K562 (cell line): ENCODE results near the gene DBNDD1. TPM values are rescaled to one million over a fixed set of nuclear protein-coding genes. Genes with fewer than 3 reads are reported as not detected.

Source experiments
- CBX2 ChIP-seq: fragments of 200-600 bp; sonication (generic); IDR thresholded peaks from one replicate; pipeline ENCODE4 v1.6.1; 2012; ENCODE audit warnings: mild to moderate bottlenecking, low read length, inconsistent platforms; ENCODE audit not compliant: insufficient read depth, poor library complexity, severe bottlenecking
- CTBP1 ChIP-seq: fragments of 450-650 bp; IDR thresholded peaks from 2 replicates; pipeline ENCODE4 v1.6.1; 2016; ENCODE audit warnings: borderline replicate concordance
- FOXM1 ChIP-seq, 2 experiments: fragments of 450-650 bp in 1 of 2; sonication (generic) in 1 of 2; formaldehyde crosslinking in 1 of 2; IDR thresholded peaks; 2 replicates each; pipeline versions ENCODE4 v1.6.1 to v1.9.0; 2017 to 2022; ENCODE audit warnings: low read depth in 2 of 2, mild to moderate bottlenecking in 2 of 2, missing genetic modification reagents in 1 of 2, moderate library complexity in 1 of 2
- HMG20B ChIP-seq: fragments of 250-450 bp; sonication (Bioruptor Pico); IDR thresholded peaks from 2 replicates; pipeline ENCODE4 v1.5.0; 2021; ENCODE audit warnings: mild to moderate bottlenecking
- KDM4B ChIP-seq, 2 experiments: fragments of 450-650 bp in 1 of 2; sonication (generic) in 1 of 2; IDR thresholded peaks; 2 replicates each; pipeline ENCODE4 v1.6.1; 2016 to 2017; ENCODE audit warnings: borderline replicate concordance in 2 of 2, antibody characterized with exemption in 1 of 2, low read depth in 1 of 2, mild to moderate bottlenecking in 1 of 2
- NRF1 ChIP-seq, 2 experiments: fragments of 450-650 bp; IDR thresholded peaks in 1 of 2; conservative IDR thresholded peaks in 1 of 2; 2 replicates each; pipeline ENCODE4 v1.6.1; 2014; ENCODE audit warnings: mild to moderate bottlenecking in 2 of 2
- PHF8 ChIP-seq: fragments of 200-600 bp; sonication (generic); IDR thresholded peaks from 2 replicates; pipeline ENCODE4 v1.6.1; 2012; ENCODE audit warnings: mixed run types, mild to moderate bottlenecking, inconsistent platforms, low read length, moderate library complexity, borderline replicate concordance
- PPARD ChIP-seq: fragments of 250-450 bp; sonication (Bioruptor Pico); IDR thresholded peaks from 2 replicates; pipeline ENCODE4 v1.8.0; 2022; ENCODE audit warnings: inconsistent platforms, mild to moderate bottlenecking, moderate library complexity
- SAFB2 ChIP-seq: fragments of 200-400 bp; formaldehyde crosslinking; IDR thresholded peaks from 2 replicates; pipeline ENCODE4 v1.6.1; 2018; ENCODE audit warnings: borderline replicate concordance, low read length, low read depth, moderate library complexity; ENCODE audit not compliant: severe bottlenecking
- SMAD1 ChIP-seq: fragments of 150-350 bp; IDR thresholded peaks from 2 replicates; pipeline ENCODE4 v1.6.1; 2014; ENCODE audit warnings: low read length, low read depth; ENCODE audit not compliant: partially characterized antibody
- SRF ChIP-seq, 2 experiments: fragments of 250-450, 450-650 bp in 1 of 2; sonication (Bioruptor Pico) in 1 of 2; sonication (generic) in 1 of 2; formaldehyde crosslinking; IDR thresholded peaks; 2 replicates each; pipeline versions ENCODE4 v1.5.0 to v1.5.1; 2020 to 2022; ENCODE audit warnings: mild to moderate bottlenecking in 1 of 2, missing genetic modification reagents in 1 of 2
- YY1 ChIP-seq, 3 experiments: IDR thresholded peaks; 2 replicates each; pipeline ENCODE4 v1.6.1; 2011; ENCODE audit warnings: low read length in 2 of 3, mild to moderate bottlenecking in 2 of 3, moderate library complexity in 2 of 3, borderline replicate concordance in 1 of 3, control low read depth in 1 of 3, low read depth in 1 of 3; ENCODE audit not compliant: insufficient read depth in 3 of 3, insufficient replicate concordance in 2 of 3, control insufficient read depth in 1 of 3, insufficient read length in 1 of 3; ENCODE audit errors: extremely low read depth in 1 of 3
- ZNF561 ChIP-seq: fragments of 450-650 bp; formaldehyde crosslinking; conservative IDR thresholded peaks from 2 replicates; pipeline ENCODE4 v1.4.0; 2020; ENCODE audit warnings: mild to moderate bottlenecking, moderate library complexity
- polyA plus RNA-seq, 8 experiments: library from polyadenylated mRNA; depleted of rRNA in 4 of 8; stranded (reverse) in 5 of 8; unstranded in 3 of 8; fragments of >200 nt; fragmentation: Nextera tagmentation in 2 of 8; fragmentation: Illumina TruSeq in 1 of 8; extraction: Ambion mirVana in 2 of 8; extraction: Trizol in 1 of 8; gene quantifications; 2 replicates each; pipeline versions ENCODE4 v1.2.1 to v1.2.3, GENCODE V29; 2011 to 2014; ENCODE audit warnings: inconsistent platforms in 1 of 8, missing spikeins in 1 of 8
- total RNA-seq, 7 experiments: library from RNA; depleted of rRNA in 6 of 7; stranded (reverse); fragments of >200 nt in 6 of 7; fragmentation: Illumina TruSeq in 2 of 7; extraction: Trizol in 2 of 7; gene quantifications; 2 replicates each; pipeline versions ENCODE4 v1.2.1 to v1.2.3, GENCODE V29; 2011 to 2021; ENCODE audit warnings: low replicate concordance in 1 of 7
- TF ChIP-seq, protein P1 (sequence below): sonication (generic); formaldehyde crosslinking; IDR thresholded peaks from 2 replicates; pipeline ENCODE4 v1.8.1; 2023; ENCODE audit warnings: missing genetic modification reagents, mild to moderate bottlenecking, borderline replicate concordance
- TF ChIP-seq, protein P2 (sequence below): fragments of 450-650 bp; IDR thresholded peaks from 2 replicates; pipeline ENCODE4 v1.6.1; 2016; ENCODE audit warnings: antibody characterized with exemption

Gene DBNDD1
- total and polyA plus RNA-seq, 9 of the 15 experiments (the other 6 are each of a cell fraction or from before 2014, with no cell fraction given) = 0.55 to 13.0 (median 5.8) TPM

DNA sequence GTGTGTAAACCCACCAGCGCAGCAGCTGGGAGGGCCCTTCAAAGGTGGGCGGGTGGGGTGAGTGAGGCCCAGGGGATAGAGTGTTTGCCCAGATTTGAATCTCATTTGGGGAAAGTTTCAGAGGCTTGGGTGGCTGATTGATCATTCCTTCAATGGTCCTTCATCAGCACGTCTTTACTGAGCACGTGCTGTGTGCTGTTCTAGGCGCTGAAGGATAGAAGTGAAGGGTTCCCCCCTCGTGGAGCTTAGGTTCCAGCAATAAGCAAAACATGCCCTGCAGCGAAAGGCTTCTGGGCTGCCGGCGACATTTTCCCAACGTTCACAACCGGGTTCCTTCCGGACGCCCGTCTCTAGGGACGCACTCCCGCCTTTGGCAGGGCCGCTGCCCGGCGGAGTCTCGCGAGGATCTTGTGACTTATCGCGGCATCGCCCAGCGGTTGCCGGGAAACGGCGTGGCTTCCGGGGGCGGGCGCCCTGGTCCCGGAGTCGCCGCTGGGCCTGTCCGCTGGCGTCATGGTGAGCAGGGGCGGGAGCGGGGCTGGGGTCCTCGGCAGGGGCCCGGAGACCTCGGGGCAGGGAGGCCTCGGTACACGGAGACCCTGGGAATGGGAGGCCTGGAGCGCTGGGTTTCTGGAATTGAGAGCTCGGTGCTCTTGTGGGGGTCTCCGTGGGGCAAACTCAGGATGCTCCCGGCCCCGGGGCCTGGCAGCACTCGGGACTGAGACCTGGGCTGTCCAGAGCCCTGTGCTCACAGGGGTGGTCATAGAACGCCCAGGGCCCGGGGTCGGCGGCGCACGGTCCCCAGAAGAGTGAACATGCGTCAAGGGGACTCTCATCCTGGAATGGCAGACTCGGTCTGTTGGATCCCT lies 3.2 kb upstream of the DBNDD1 start (continued):
- no peak for TF ChIP-seq FOXM1 (IDR thresholded peaks at IDR 0.05; ENCODE audit: low read depth)
- 0 out of 2 replicates have a peak, but pooled peaks have one; percentile 73 for TF ChIP-seq FOXM1 (CRISPR knock-in tag; IDR thresholded peaks at IDR 0.05; ENCODE audit: low read depth)
- TF ChIP-seq, protein P1, sequence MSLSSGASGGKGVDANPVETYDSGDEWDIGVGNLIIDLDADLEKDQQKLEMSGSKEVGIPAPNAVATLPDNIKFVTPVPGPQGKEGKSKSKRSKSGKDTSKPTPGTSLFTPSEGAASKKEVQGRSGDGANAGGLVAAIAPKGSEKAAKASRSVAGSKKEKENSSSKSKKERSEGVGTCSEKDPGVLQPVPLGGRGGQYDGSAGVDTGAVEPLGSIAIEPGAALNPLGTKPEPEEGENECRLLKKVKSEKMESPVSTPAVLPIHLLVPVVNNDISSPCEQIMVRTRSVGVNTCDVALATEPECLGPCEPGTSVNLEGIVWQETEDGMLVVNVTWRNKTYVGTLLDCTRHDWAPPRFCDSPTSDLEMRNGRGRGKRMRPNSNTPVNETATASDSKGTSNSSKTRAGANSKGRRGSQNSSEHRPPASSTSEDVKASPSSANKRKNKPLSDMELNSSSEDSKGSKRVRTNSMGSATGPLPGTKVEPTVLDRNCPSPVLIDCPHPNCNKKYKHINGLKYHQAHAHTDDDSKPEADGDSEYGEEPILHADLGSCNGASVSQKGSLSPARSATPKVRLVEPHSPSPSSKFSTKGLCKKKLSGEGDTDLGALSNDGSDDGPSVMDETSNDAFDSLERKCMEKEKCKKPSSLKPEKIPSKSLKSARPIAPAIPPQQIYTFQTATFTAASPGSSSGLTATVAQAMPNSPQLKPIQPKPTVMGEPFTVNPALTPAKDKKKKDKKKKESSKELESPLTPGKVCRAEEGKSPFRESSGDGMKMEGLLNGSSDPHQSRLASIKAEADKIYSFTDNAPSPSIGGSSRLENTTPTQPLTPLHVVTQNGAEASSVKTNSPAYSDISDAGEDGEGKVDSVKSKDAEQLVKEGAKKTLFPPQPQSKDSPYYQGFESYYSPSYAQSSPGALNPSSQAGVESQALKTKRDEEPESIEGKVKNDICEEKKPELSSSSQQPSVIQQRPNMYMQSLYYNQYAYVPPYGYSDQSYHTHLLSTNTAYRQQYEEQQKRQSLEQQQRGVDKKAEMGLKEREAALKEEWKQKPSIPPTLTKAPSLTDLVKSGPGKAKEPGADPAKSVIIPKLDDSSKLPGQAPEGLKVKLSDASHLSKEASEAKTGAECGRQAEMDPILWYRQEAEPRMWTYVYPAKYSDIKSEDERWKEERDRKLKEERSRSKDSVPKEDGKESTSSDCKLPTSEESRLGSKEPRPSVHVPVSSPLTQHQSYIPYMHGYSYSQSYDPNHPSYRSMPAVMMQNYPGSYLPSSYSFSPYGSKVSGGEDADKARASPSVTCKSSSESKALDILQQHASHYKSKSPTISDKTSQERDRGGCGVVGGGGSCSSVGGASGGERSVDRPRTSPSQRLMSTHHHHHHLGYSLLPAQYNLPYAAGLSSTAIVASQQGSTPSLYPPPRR (CRISPR knock-in tag) = peak; percentile 63; the same call in 1 of the 2 replicates
- peak in 1 of 2 experiments; percentile 42; a peak in 1 of 4 replicates for TF ChIP-seq KDM4B (IDR thresholded peaks at IDR 0.05; ENCODE audit: borderline replicate concordance in 2 of 2, low read depth in 1 of 2)
- TF ChIP-seq CBX2 = no peak
- TF ChIP-seq ZNF561 (CRISPR knock-in tag) = no peak
- TF ChIP-seq, protein P2, sequence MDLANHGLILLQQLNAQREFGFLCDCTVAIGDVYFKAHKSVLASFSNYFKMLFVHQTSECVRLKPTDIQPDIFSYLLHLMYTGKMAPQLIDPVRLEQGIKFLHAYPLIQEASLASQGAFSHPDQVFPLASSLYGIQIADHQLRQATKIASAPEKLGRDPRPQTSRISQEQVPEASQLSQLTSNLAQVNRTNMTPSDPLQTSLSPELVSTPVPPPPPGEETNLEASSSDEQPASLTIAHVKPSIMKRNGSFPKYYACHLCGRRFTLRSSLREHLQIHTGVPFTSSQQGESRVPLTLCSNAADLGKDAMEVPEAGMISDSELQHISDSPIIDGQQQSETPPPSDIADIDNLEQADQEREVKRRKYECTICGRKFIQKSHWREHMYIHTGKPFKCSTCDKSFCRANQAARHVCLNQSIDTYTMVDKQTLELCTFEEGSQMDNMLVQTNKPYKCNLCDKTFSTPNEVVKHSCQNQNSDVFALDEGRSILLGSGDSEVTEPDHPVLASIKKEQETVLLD = no peak
- TF ChIP-seq SAFB2 = no peak
- TF ChIP-seq PHF8 = peak; percentile 72; the same call in 1 of the 2 replicates
- TF ChIP-seq SMAD1 = peak; percentile 46
- 0 out of 2 replicates have a peak, but pooled peaks have one; percentile 18 for TF ChIP-seq CTBP1
- TF ChIP-seq YY1 (IDR thresholded peaks at IDR 0.05; ENCODE audit: borderline replicate concordance in 1 of 3, control insufficient read depth in 1 of 3, extremely low read depth in 1 of 3, insufficient read depth in 3 of 3, insufficient read length in 1 of 3, insufficient replicate concordance in 2 of 3, low read depth in 1 of 3, low read length in 2 of 3) = peak in 2 of 3 experiments; percentile 62 to 84
- no peak for TF ChIP-seq HMG20B
- TF ChIP-seq SRF (CRISPR knock-in tag; IDR thresholded peaks at IDR 0.05) = peak in 1 of 2 experiments; percentile 58; a peak in 1 of 4 replicates
- TF ChIP-seq PPARD (CRISPR knock-in tag) = no peak
- peak; percentile 22 to 48; a peak in 3 of 4 replicates for TF ChIP-seq NRF1 (conservative IDR thresholded peaks at IDR 0.05 in 1 of 2, IDR thresholded peaks at IDR 0.05 in 1 of 2)
